GM19043 (cell line): ENCODE data around the gene YPEL2.
"Not testable (repeated sequence)": the region's sequence is repeated elsewhere in the genome, so short reads cannot be mapped to it uniquely, and the experiment has no call there.

Experiments used
- ATAC-seq: cut with Tn5 transposase; IDR thresholded peaks from one replicate; pipeline ENCODE4 v1.9.1; 2021; ENCODE audit warnings: low read depth; ENCODE audit not compliant: unreplicated experiment

Gene YPEL2

GRCh38 chr17:59401274-59401673, 69.8 kb downstream of the YPEL2 start:
- ATAC-seq = no peak

DNA sequence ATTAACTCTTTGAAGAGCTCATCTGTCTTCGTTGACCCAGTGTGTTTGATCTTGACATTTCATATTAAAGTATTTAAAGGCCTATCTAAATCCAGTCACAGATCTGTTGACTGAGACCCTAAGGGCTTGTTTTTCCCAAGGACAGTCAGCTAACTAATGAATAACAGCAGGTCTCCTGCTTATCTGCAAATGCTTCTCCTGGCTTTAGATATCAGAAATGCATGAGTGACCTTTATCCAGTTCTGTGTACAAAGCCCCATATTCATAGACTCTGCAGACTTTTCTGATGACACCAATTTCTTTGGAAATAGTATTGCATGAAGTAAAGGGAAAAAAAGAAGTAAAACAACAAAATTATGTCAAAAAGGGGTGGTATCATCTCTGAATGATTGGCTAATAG, 70.3 kb downstream of the YPEL2 start:
- ATAC-seq = no peak

- no peak for ATAC-seq
These were observed 71.3 kb downstream of the YPEL2 start for GRCh38 chr17:59402760-59403159.

DNA sequence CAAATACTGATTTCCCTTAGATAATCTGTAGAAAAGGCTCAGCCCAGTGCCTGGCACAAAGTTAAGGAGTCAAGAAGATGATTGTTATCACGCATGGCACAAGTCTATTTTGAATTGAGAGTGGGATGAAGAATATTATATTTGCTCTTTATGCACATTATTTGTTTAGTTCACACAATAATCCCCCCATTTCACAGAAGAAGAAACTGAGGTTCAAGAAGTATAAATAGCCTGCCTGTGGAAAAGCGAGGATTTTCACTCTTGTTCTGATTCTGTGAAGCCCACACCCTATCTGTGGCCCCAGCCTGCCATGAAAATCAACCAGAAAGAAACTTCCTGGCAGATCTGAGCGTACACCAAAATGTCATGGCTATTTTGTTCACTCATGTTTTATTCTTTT, 73.0 kb downstream of the YPEL2 start:
- ATAC-seq = no peak

DNA sequence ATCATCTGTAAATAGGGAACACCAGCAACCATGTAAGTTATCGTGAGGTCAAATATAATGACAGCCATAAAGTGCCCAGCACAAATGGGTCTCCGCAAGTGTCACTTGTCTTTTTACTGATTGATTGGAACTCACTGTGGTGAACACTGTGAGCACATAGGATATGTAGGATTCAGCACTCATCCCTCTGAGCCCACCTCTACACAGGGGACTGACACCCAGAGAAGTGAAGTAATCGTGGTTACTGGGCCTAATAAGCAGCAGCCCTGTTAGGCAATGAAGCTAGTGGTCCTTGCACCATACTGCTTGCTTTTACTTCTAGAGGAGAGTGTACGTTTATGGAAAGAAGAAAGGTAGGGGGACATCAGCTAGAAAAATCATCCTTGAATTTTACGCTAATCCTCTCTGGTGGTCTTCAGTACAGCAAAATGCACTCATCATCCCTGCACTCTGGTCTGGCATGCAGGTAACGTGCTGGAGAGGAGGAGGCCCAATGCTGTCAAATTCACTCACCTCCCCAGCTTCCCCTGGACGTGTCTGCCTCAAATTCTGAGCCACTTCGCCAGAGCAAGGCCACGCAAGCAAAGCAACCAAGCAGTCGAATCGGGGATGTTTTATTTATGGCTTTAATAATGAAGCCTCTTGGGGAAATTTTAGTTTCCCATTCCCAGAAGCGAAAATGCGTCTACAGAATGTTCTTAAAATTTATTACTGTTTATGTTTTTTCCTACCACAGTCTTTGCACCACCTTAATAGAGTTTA, 74.7 kb downstream of the YPEL2 start:
- ATAC-seq = no peak

DNA sequence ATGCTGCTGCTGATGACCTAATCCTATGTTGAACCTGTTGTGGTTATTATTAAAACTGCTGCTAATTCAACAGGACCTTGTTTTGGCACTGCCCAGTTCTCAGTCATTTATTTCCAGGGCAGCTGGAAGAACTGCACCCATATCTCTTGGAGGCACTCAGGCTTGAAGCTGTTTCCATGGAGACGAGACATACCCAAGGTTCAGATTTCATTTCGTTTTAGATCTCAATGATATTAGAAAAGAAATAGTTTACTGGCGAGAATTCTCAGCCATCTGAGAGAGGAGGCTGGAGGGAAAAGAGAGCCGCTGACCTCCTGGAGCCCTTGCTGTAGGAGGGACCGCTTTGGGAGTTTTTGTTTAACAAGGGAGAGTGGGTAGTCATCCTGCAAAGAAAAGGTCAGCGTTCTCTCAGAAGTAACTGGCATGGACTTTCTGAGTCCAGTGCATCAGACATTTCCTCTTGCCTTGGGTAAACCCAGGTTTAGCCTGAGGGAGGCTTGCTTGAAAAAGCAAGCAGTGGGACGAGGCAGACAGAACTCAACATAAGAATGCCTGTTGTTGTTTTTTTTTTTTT, 75.4 kb downstream of the YPEL2 start:
- ATAC-seq = no peak

DNA sequence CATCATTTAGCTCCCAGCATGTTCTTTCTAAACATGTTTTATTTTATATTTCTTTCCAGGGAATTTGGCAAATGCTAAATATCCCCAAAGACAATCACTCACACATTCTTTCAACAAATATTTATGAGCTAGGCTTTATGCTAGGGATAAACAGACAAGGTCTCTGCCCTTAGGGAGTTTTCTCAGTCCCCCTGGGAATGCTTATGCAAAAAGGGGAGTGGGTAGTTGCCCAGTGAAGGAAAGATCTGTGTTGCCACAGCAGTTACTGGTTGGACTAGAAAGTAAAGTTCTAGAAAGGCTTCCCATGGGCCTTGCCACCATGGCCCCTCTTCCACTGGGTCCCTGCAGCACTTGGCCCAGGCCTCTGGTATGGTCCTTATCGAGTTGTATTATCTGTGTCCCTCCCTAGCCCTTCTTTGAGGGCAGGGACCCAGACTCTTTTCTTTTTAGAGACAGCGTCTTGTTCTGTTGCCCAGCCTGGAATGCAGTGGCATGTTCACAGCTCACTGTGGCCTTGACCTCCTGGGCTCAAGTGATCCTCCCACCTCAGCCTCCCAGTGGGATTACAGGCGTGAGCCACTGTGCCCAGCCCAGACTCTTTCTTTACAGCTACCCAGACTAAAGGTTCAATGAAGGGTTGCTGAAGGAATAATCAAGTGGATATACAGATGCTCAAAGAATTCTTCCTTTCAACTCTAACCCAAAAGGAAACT, 78.0 kb downstream of the YPEL2 start:
- ATAC-seq = no peak

DNA sequence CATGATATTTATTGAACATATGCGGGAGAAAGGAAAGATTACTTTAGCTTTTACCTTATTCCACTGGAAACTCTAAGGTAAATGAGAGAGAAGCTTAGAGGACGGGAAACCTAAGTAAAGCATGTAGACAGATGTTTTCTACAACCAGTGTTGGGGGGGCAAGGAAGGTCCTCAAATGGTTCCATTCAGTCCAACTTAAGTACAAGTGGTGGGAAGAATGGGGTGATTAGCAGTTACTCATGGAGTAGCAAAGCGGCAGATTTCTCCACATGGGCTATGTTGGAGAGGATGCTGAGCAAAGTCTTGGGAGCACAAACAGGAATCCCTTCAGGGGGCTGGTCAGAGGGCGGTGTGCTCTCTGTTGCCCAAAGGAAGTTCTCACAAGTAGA, 78.6 kb downstream of the YPEL2 start:
- ATAC-seq = no peak

- ATAC-seq = not testable (repeated sequence)
These were observed 81.0 kb downstream of the YPEL2 start for GRCh38 chr17:59412431-59412830.

DNA sequence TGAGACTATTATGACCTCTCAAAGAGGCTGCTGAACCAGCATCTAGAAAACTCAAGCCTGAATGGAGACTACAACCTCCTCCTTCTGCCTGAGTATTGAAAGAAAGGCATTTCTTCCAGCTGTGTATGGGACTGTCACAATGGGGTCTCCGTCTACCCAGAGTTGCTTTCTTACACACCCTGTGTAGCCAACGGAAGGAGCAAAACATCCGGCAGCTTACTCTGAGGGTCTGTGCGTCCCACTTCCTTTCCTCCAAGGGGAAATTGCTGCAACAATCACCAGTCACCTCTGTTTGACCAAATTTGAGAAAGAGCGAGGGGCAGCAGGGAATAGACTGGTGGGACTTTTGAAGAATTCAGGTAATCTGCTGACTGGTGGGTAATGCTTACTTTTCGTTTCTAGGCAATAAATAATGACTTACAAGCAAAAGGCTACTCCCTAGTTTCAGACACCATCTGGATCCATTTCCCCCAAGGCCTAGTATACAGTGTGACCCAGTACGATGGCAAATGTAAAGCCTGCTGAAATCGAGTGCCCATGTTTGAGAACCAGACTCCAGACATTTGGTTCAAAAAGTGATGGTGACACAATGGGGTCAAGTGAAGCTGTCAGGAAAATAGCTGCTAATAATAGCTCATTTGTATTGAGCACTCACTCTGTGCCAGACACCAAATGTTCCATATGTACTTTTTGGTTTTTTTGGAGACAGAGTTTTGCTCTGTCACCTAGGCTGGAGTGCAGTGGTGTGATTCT, 81.7 kb downstream of the YPEL2 start:
- ATAC-seq = no peak

- no peak for ATAC-seq
These were observed 83.9 kb downstream of the YPEL2 start for GRCh38 chr17:59415397-59415796.

GRCh38 chr17:59416184-59416583, 84.7 kb downstream of the YPEL2 start:
- ATAC-seq = no peak

DNA sequence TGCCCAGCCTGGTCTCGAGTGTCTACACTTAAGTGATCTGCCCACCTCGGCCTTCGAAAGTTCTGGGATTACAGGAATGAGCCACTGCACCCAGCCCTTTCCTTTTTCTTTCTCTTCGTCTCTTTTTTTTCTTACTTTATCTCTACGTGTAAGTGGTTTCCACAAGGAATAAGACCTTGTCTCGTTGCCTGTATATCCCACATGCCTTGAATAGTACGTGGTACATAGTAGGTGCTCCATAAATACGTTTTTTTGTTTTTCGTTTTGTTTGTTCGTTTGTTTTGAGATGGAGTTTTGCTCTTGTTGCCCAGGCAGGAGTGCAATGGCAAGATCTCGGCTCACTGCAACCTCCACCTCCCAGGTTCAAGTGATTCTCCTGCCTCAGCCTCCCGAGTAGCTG, 86.0 kb downstream of the YPEL2 start:
- ATAC-seq = no peak

DNA sequence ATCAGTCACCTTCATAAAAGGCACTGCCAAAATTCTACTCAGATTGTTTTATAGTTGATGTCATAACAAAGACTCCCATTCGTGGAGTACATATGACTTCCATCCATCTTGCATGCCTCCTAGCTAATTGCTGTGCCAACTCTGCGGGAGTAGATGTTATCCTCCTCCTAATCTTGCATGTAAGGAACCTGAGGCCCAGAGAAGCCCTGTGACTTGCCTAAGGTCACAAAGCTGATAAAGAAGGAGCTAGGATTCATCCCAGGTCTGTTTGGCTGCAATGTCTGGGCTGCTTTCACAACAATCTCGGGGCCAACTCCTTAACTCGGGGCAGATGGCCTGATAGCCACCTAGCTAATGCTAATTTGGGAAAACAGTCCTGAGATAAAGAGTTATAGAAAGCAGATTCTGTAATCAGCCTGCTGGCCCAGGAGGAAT, 87.3 kb downstream of the YPEL2 start:
- no peak for ATAC-seq

GRCh38 chr17:59420901-59421300, 89.4 kb downstream of the YPEL2 start:
- no peak for ATAC-seq

- no peak for ATAC-seq
These were observed 90.3 kb downstream of the YPEL2 start for GRCh38 chr17:59421722-59422121.

DNA sequence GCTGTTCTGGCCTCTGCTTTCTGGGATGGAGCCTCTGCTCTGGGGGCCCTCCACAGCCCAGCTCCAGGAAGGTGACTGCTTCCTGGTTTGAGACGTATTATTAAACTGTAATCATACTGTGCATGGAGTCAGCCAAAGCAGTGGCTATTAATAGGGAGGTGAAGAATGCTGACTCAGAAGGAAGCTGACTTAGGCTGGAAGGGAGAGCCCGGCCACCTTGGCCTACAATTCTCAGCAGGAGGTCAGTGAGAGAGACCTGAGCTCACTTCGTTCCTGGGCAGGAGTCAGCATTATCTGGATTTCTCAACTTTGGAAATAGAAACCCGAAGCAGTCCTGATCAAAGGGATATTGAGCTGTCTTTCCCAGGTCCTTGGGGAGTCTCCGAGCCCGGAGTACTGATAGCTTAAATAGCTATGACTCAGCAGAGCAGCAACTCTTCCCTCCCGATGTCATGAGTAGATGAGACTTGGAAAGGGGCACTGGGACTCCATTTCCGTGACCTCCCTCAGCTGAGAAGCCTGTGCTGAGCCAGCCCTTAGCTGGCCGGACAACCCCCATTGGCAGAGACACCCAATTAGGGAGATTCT, 91.8 kb downstream of the YPEL2 start:
- ATAC-seq = no peak

GRCh38 chr17:59423903-59424302, 92.4 kb downstream of the YPEL2 start:
- no peak for ATAC-seq

- no peak for ATAC-seq
These were observed 92.9 kb downstream of the YPEL2 start for GRCh38 chr17:59424331-59424730.

DNA sequence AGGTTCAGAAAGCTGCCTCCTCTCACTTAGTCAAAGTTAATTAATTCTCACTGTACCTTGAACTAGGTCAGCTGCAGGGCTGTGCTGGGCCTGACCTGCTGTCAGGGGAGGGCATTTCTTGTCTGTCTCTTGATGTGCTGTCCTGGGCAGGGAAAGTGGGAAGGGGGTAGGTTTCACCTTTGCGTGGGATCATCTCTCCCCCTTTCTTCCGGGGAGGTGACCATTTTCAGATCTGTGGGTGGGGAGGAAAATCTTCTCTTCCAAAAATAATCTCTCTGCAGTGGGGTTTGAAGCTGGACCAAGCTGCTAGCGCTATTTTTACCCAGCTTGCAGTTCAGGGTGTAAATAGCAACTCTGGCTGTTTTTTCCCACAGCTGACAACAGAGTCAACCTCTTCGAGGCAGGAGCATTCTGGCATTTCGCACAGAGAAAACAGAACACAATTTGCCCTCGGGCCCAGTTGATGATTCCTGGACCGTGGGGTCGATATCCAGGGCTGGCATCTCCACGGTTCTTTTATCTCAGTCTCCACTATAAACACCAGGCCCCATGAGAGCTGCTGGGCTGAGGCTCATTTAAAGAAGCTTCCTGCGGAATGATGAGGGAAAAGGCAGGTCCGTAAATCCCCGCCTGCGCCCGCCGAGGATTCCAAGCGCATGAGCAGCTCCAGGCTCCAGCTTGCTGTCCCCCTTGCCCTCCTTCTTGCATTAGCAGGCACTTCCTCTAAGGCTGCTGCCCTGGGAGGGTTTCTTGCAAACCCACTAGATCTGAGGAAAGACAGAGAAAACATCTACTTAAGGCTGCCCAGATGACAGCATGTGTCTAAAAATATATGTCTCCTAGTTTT, 93.9 kb downstream of the YPEL2 start:
- no peak for ATAC-seq
